IMR-90 (cell line): ENCODE results near the gene PIN4. TPM values are rescaled to one million over a fixed set of nuclear protein-coding genes. Genes with fewer than 3 reads are reported as not detected.

Experiments
- ATAC-seq: fragments of 200-7000 bp; cut with Tn5 transposase; 2 replicates; pipeline ENCODE4 v1.9.1; 2020; ENCODE audit warnings: low read depth, mild to moderate bottlenecking, moderate library complexity
- BruUV-seq: library from RNA; stranded (reverse); fragments of 400-500 nt; replicated peaks from 2 replicates; lab custom pipeline; 2021; lab: Mats Ljungman, UMichigan
- CTCF ChIA-PET: fragments of 300-600 bp; formaldehyde crosslinking; extraction: SDS; loops from one replicate; lab custom pipeline; 2021; ENCODE audit warnings: antibody characterized with exemption; lab: Yijun Ruan, JAX
- POLR2A ChIA-PET: fragments of 300-600 bp; sonication (Branson Sonifier 250); formaldehyde crosslinking; loops from one replicate; lab custom pipeline; 2022; ENCODE audit warnings: antibody characterized with exemption; ENCODE audit not compliant: unreplicated experiment; lab: Charles Lee
- DNase-seq: peaks from one replicate; pipeline ENCODE4 v3.0.0; 2013
- H2AFZ ChIP-seq: replicated peaks from 2 replicates; pipeline ENCODE3; 2013; ENCODE audit warnings: low read length, mild to moderate bottlenecking; ENCODE audit not compliant: poor library complexity
- H2AK5ac ChIP-seq: 2 replicates; pipeline ENCODE4 v1.6.1; 2013; ENCODE audit warnings: low read depth, low read length, inconsistent platforms
- H2AK9ac ChIP-seq: replicated peaks from 2 replicates; pipeline ENCODE3; 2013; ENCODE audit warnings: mild to moderate bottlenecking, low read depth, low read length, moderate library complexity; ENCODE audit not compliant: poor library complexity
- H2BK120ac ChIP-seq: 2 replicates; pipeline ENCODE4 v1.6.1; 2013; ENCODE audit warnings: low read depth, low read length, inconsistent platforms
- H2BK15ac ChIP-seq: 3 replicates; pipeline ENCODE4 v1.6.1; 2013; ENCODE audit warnings: low read depth, low read length, inconsistent platforms
- H2BK20ac ChIP-seq: 2 replicates; pipeline ENCODE4 v1.6.1; 2013; ENCODE audit warnings: low read depth, mild to moderate bottlenecking, inconsistent platforms, low read length, moderate library complexity
- H2BK5ac ChIP-seq: 2 replicates; pipeline ENCODE4 v1.6.1; 2013; ENCODE audit warnings: mild to moderate bottlenecking, low read depth, low read length, inconsistent platforms; ENCODE audit not compliant: poor library complexity, severe bottlenecking
- H3K14ac ChIP-seq: replicated peaks from 2 replicates; pipeline ENCODE4 v1.6.1; 2013; ENCODE audit warnings: low read depth, low read length, inconsistent platforms
- H3K18ac ChIP-seq: 2 replicates; pipeline ENCODE4 v1.6.1; 2013; ENCODE audit warnings: low read depth, low read length, control low read depth
- H3K23ac ChIP-seq: 2 replicates; pipeline ENCODE4 v1.6.1; 2013; ENCODE audit warnings: low read depth, low read length, inconsistent platforms
- H3K27ac ChIP-seq: 2 replicates; pipeline ENCODE4 v1.5.1; 2013; ENCODE audit warnings: mild to moderate bottlenecking, control low read depth, low read length; ENCODE audit not compliant: insufficient read depth
- H3K27me3 ChIP-seq: 2 replicates; pipeline ENCODE4 v1.6.1; 2013; ENCODE audit warnings: low read length; ENCODE audit not compliant: control insufficient read depth, insufficient read depth
- H3K36me3 ChIP-seq: 2 replicates; pipeline ENCODE4 v1.6.1; 2013; ENCODE audit warnings: low read length, mixed read lengths; ENCODE audit not compliant: control insufficient read depth, insufficient read depth
- H3K4ac ChIP-seq: 2 replicates; pipeline ENCODE4 v1.6.1; 2013; ENCODE audit warnings: low read depth, low read length, inconsistent platforms
- H3K4me1 ChIP-seq: 2 replicates; pipeline ENCODE4 v1.6.1; 2013; ENCODE audit warnings: low read length, mixed read lengths; ENCODE audit not compliant: control insufficient read depth, insufficient read depth
- H3K4me2 ChIP-seq: 2 replicates; pipeline ENCODE4 v1.6.1; 2013; ENCODE audit warnings: low read depth, mild to moderate bottlenecking, control low read depth, low read length, moderate library complexity
- H3K4me3 ChIP-seq: 2 replicates; pipeline ENCODE4 v1.5.1; 2013; ENCODE audit warnings: low read depth, mild to moderate bottlenecking, control low read depth, low read length, moderate library complexity; ENCODE audit not compliant: insufficient read depth
- H3K56ac ChIP-seq: 2 replicates; pipeline ENCODE4 v1.6.1; 2013; ENCODE audit warnings: low read length, inconsistent platforms; ENCODE audit not compliant: insufficient read depth; ENCODE audit errors: extremely low read depth
- H3K79me1 ChIP-seq, 2 experiments: 2 replicates each; pipeline ENCODE4 v1.6.1; 2013; ENCODE audit warnings: low read length in 2 of 2, inconsistent platforms in 1 of 2, low read depth in 1 of 2
- H3K9ac ChIP-seq: 2 replicates; pipeline ENCODE4 v1.6.1; 2013; ENCODE audit warnings: low read depth, low read length, control low read depth
- H3K9me1 ChIP-seq: 2 replicates; pipeline ENCODE4 v1.6.1; 2013; ENCODE audit warnings: low read length, inconsistent platforms; ENCODE audit not compliant: insufficient read depth
- H3K9me3 ChIP-seq: 2 replicates; pipeline ENCODE4 v1.6.1; 2013; ENCODE audit warnings: low read length; ENCODE audit not compliant: control insufficient read depth, insufficient read depth
- H4K20me1 ChIP-seq: 2 replicates; pipeline ENCODE4 v1.6.1; 2013; ENCODE audit warnings: low read length, inconsistent platforms; ENCODE audit not compliant: insufficient read depth
- H4K5ac ChIP-seq: 2 replicates; pipeline ENCODE4 v1.6.1; 2013; ENCODE audit warnings: mild to moderate bottlenecking, low read depth, low read length, control low read depth
- H4K8ac ChIP-seq, 2 experiments: 2 replicates each; pipeline ENCODE4 v1.6.1; 2013; ENCODE audit warnings: low read depth in 2 of 2, low read length in 2 of 2, control low read depth in 1 of 2, inconsistent platforms in 1 of 2
- H4K91ac ChIP-seq: 2 replicates; pipeline ENCODE4 v1.6.1; 2013; ENCODE audit warnings: low read depth, low read length, inconsistent platforms; ENCODE audit not compliant: insufficient read depth
- ELK1 ChIP-seq: fragments of 150-350 bp; IDR thresholded peaks from 2 replicates; pipeline ENCODE4 v1.6.1; 2016; ENCODE audit warnings: low read depth, mild to moderate bottlenecking, low read length, moderate library complexity, borderline replicate concordance
- FOS ChIP-seq: fragments of 150-350 bp; IDR thresholded peaks from 2 replicates; pipeline ENCODE4 v1.6.1; 2016; ENCODE audit warnings: low read depth, low read length
- NFE2L2 ChIP-seq: fragments of 150-350 bp; IDR thresholded peaks from 2 replicates; pipeline ENCODE4 v1.6.1; 2016; ENCODE audit warnings: low read depth, mild to moderate bottlenecking, low read length
- POLR2A ChIP-seq: IDR thresholded peaks from 2 replicates; pipeline ENCODE4 v1.6.1; 2012; ENCODE audit warnings: mild to moderate bottlenecking, low read depth, low read length
- RCOR1 ChIP-seq: IDR thresholded peaks from 2 replicates; pipeline ENCODE4 v1.6.1; 2012; ENCODE audit warnings: mild to moderate bottlenecking, low read length, improper control_type of control experiment; ENCODE audit not compliant: insufficient replicate concordance
- SMC3 ChIP-seq: fragments of 150-350 bp; IDR thresholded peaks from 2 replicates; pipeline ENCODE4 v1.6.1; 2016; ENCODE audit warnings: low read depth, mild to moderate bottlenecking, antibody characterized with exemption, low read length, moderate library complexity
- WGBS, 2 experiments: methylation state at CpG; one replicate each; pipeline versions ENCODE4 v1.1.5 to v1.1.7; 2013; ENCODE audit warnings: missing lambda C conversion rate in 2 of 2; ENCODE audit not compliant: insufficient read length in 1 of 2; ENCODE audit errors: extremely low coverage in 2 of 2; 5-methylcytosine and 5-hydroxymethylcytosine counted together
- dilution Hi-C: fragments of 300-500 bp; cut with HindIII; formaldehyde crosslinking; loops from one replicate; pipeline ENCODE4 v1.14.3; 2018; ENCODE audit warnings: low sequenced_read_pairs; ENCODE audit not compliant: unreplicated experiment
- in situ Hi-C: fragments of 300-500 bp; cut with MboI; formaldehyde crosslinking; loops from 3 replicates; pipeline ENCODE4 v1.14.3; 2019; ENCODE audit warnings: low sequenced_read_pairs, inconsistent platforms, mixed read lengths
- intact Hi-C: fragments of 100-400 bp; cut with micrococcal nuclease; formaldehyde crosslinking; loops from 2 replicates; pipeline ENCODE4 v1.10.0; 2022
- polyA plus RNA-seq, 3 experiments: library from polyadenylated mRNA; depleted of rRNA; stranded (reverse); fragments of >200 nt; gene quantifications; 2 replicates each; pipeline ENCODE4 v1.2.3, GENCODE V29; 2012; ENCODE audit warnings: low replicate concordance in 1 of 3
- total RNA-seq: library from RNA; depleted of rRNA; stranded (reverse); fragments of >200 nt; gene quantifications from 2 replicates; pipeline ENCODE4 v1.2.3, GENCODE V29; 2012

PIN4 gene
- total and polyA plus RNA-seq, 2 of the 4 experiments (the other 2 are of a cell fraction) = 2.2 to 18.2 TPM

DNA sequence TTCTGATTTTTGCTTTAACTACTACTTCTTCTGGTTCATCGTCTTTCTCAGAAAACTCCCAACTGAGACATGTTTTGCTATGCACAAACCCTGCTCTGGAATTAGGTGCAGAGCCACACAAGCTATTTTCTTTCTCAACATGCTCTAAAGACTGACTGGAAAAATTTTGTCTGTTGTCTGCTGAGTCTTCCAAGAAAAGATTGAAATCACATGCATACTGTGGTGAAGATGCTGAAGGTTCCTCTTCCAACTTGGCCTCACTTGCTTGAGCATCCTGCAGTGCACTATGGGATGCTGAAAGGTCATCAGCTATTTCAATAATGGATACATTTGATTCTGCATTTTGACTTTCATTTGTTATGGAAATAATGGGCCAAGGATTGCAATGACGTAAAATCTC is 24.1 kb downstream of the PIN4 start:
- Histone ChIP-seq H4K8ac (no peak overlapping the region), H3K4ac (no peak overlapping the region), H3K9ac (no peak overlapping the region), H3K9me3 (no peaks in the 10 kb centered on the region), H2AFZ (no peak overlapping the region), H3K4me3 (no peak overlapping the region), H2AK5ac (no peak overlapping the region), H2BK15ac (no peak overlapping the region), H3K27me3 (no peaks in the 10 kb centered on the region; the same call in 1 of the 2 replicates), H3K36me3 (peaks cover 6% of the 10 kb centered on the region), H3K4me2 (no peak overlapping the region), H4K20me1 (no peaks in the 10 kb centered on the region), H2BK20ac (no peak overlapping the region), H3K9me1 (no peaks in the 10 kb centered on the region), H4K5ac (no peak overlapping the region), H3K18ac (no peak overlapping the region), H3K56ac (no peak overlapping the region), H2BK5ac (no peak overlapping the region), H3K14ac (no peak overlapping the region), H2AK9ac (no peak overlapping the region), H3K4me1 (no peaks in the 10 kb centered on the region), H3K23ac (no peak overlapping the region), H3K79me1 (peaks cover 11 to 20% of the 10 kb centered on the region in 2 experiments), H3K27ac (no peak overlapping the region), H4K91ac (no peak overlapping the region), H2BK120ac (no peak overlapping the region)
- no CpG with 5 or more reads among the region's 2 CpGs for WGBS, 2 experiments
- no TSS peak for BruUV-seq
- TF ChIP-seq RCOR1 (no peak), POLR2A (no peak), FOS (no peak), SMC3 (no peak), NFE2L2 (no peak), ELK1 (no peak)
- dilution Hi-C loops (no loop called here), intact Hi-C loops (no loop called here), in situ Hi-C loops (no loop called here)
- DNase-seq (no peak), ATAC-seq (no peak)
- CTCF ChIA-PET = no interaction called here
- POLR2A ChIA-PET = no interaction called here
